Inferior parietal cortex (tissue), 1 donor: ENCODE results near the gene SLC26A11.
"Not testable (repeated sequence)": the region's sequence is repeated elsewhere in the genome, so short reads cannot be mapped to it uniquely, and the experiment has no call there.

ENCODE experiments used
- DNase-seq: peaks from one replicate; pipeline ENCODE4 v3.0.0-alpha.2; 2016; ENCODE audit errors: extremely low spot score

The SLC26A11 gene

DNA sequence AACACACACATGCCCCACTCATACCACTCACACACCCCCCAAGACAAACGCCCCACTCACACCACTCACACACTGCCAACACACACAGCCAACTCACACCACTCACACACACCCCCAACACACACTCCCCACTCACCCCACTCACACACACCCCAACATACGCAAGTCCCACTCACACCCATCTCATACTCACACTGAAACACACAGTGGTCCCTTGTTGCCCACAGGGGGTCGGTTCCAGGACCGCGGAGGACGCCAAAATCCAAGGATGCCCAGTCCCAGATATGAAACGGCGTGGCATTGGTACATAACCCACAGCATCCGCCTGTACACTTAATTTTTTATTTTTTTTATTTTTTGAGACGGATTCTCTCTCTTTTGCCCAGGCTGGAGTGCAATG lies 61.3 kb downstream of the SLC26A11 start:
- DNase-seq: no peak

DNA sequence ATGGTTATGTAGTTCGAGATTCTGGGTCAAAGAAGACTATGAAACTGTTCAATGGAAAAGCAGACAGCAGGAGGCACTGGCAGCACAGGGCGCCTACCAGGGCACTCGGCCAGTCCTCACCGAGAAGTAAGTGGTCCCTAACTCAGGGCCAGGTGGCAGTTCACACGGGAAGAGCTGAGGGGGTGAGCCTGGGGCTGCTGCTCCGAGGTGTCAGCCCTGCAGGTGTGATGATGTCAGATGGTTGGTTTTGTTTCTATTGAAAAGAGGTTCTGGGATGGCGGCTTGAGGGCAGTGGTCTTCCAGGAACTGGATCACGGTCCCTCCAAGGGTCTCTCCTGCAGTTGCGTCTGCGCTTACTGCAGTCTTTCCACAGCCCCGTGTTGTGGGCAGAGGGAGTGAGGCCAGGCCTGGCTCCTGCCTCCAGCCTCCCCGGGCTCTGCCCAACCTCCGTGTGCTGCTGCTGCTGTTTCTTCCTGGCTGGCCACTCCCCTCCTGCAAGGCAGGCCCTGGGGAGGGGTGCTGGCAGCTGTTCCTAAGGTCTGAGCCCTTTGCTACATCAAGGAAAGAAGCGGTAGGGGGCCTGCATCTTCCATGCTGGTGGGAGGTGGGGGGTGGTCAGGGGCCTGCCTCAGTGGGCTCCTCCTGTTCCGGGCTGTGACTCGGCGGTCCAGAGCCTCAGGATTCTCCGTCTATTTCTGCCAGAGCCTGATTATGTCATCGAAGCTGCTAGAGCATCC lies 63.1 kb downstream of the SLC26A11 start:
- no peak for DNase-seq

DNA sequence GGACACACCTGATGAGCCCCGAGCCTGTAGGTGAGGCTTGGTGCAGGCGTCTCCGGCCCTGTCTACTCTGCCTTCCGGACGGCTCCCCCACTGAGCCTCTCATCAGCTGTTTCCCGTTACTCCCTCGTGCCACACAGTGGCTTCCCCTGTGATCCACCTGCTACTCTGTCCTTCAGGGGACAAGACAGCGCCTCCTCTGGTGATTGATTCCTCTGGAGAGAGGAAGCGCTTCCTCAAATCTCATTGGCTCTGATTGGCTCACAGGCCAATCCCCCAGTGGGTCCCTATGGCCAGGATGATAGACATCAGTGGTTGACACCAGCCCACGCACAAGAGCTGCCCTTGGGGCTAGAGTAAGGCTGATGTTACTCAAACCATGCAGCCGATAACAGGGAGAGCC lies 64.4 kb downstream of the SLC26A11 start:
- DNase-seq: no peak

DNA sequence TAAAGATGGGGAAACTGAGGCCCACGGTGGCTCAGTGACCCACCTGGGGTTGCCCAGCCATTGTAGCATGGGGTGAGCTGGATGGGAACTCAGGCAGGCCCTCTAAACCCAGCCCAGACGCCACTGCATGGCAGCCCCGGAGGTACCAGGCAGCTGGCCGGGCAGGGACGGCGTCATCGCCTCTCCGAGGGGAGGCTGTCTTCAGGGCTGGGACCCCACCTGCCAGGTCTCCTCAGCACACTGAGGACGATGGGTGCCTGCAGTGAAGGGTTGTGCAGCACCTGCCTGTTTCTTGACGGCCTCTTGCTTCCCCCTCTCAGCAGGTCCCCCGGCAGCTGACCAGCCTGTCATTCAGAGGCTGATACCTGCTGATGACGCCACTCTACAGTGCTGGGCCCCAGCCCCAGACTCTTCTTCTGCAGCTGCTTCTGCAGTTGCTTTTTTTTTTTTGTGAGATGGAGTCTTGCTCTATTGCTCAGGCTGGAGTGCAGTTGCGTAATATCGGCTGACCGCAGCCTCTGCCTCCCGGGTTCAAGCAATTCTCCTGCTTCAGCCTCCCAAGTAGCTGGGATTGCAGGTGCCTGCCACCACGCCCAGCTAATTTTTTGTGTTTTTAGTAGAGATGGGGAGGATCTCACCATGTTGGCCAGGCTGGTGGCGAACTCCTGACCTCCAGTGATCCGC lies 65.2 kb downstream of the SLC26A11 start:
- DNase-seq: no peak

DNA sequence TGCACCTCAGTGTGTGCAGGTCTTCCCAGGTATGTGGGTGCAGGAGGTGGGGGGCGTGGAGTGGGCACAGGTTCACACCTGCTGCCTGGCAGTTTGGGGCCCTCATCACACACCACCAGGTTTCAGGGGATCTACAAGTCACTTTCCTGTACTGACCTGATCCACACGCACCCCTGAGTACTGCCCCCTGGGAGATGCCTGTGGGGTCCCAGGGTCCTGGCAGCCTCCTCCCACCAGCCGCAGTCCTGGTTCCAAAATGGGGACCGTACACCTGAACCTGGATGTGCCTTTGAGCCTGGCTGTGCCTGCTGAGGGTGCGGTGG lies 66.4 kb downstream of the SLC26A11 start:
- DNase-seq: no peak

DNA sequence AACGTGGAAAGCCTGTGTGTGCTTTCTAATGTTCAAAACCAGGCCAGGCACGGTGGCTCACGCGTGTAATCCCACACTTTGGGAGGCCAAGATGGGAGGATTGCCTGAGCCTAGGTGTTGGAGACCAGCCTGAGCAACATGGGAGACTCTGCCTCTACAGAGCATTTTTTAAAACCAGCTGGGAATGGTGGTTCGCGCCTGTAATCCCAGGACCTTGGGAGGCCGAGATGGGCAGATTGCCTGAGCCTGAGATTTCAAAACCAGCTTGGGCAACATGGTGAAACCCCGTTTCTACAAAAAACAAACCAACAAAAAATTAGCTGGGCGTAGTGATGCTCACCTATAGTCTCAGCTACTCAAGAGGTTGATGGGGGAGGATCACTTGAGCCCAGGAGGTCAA lies 66.8 kb downstream of the SLC26A11 start:
- no peak for DNase-seq

DNA sequence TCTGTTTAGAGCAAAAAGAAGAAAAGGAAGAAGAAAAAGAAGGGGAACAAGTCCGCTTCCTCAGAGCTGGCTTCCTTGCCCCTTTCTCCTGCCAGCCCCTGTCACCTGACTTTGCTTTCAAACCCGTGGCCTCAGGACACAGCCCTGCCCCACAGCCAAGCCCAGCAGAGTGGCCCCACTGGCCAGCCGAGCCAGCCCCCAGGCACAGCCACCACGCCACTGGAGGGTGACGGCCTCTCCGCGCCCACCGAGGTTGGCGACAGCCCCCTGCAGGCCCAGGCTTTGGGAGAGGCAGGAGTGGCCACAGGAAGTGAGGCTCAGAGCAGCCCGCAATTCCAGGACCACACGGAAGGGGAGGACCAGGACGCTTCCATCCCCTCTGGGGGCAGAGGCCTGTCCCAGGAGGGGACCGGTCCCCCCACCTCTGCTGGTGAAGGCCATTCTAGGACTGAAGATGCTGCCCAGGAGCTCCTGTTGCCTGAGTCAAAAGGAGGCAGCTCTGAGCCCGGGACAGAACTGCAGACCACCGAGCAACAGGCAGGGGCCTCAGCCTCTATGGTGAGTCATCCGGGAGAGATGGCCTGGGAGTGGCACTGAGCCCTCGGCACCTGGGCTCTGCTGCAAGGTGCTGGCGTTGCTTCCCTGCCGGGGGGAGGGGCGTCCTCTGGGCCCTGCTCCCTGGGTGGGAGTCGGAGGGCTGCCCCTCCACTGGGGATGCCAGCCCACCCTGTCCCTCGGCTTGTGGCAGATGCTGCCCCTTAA lies 67.8 kb downstream of the SLC26A11 start:
- no peak for DNase-seq

DNA sequence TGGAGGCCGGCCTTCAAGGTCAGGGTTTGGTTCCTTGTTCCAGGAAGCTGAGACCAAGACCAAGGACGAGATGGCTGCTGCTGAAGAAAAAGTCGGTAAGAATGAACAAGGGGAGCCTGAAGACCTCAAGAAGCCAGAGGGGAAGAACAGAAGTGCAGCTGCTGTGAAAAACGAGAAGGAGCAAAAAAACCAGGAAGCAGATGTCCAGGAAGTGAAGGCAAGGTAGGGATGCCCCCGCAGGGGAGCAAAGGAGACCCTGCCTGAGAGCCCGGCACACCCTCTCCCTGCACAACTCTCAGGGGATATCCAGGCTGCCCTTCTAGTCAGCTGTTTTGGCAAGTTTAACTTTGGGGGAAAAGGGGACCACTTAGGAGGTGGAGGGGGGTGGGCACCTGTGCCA lies 69.4 kb downstream of the SLC26A11 start:
- DNase-seq: no peak

DNA sequence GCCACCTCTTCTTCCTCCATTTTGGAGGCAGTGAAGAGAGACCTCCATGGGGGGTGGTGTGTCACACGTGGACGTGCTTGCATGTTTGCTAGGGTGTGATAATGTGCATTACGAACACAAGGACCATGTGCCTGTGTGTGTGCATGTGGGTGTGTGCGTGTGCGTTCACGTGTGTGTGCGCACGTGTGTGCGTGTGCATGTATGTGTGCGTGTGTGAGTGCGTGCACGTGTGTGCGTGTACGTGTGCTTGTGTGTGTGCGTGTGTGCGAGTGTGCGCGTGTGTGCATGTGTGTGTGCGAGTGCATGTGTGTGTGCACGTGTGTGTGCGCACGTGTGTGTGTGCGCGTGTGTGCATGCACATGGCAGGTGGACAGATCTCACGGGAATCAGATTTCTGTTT lies 69.9 kb downstream of the SLC26A11 start:
- DNase-seq: no peak

DNA sequence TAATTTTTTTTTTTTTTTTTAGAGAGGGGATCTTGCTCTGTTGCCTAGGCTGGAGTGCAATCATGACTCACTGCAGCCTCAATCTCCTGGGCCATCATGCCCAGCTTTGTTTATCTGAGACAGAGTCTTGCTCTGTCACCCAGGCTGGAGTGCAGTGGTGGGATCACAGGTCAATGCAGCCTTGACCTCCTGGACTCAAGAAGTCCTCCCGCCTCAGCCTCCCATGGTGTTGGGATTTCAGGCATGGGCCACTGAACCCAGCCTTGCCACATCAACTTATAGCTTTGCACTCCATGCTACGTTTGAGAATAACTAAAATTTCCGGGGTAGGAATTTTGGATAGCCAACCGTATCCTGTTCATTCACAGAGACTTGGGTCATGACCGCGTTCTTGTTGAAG lies 71.0 kb downstream of the SLC26A11 start:
- DNase-seq: no peak

DNA sequence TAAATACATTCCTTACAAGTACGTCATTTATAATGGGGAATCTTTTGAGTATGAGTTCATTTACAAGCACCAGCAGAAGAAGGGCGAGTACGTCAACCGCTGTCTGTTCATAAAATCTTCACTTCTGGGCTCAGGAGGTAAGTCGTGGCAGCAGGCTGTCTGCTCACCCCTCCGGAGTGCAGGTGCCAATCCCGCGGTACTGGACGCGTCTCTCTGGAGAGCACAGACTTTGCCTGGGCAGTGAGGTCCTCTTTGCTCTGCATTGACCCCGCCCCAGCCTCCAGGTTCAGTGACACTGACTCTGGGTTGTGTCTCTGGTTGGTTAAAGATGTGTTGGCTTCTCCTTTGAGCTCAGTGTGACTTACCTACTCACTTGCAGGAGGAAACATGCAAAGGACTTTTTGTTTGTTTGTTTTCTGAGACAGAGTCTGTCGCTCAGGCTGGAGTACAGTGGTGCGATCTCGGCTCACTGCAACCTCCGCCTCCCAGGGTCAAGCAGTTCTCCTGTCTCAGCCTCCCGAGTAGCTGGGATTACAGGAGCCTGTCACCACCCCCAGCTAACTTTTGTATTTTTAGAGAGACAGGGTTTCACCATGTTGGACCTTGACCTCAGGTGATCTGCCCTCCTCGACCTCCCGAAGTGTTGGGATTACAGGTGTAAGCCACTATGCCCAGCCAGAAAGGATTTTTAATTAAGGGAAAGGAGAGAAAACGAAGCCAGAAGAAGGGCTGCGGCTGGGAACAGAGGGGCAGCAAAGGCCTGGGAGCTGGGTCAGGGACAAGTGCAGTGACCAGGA lies 71.7 kb downstream of the SLC26A11 start:
- DNase-seq: no peak

DNA sequence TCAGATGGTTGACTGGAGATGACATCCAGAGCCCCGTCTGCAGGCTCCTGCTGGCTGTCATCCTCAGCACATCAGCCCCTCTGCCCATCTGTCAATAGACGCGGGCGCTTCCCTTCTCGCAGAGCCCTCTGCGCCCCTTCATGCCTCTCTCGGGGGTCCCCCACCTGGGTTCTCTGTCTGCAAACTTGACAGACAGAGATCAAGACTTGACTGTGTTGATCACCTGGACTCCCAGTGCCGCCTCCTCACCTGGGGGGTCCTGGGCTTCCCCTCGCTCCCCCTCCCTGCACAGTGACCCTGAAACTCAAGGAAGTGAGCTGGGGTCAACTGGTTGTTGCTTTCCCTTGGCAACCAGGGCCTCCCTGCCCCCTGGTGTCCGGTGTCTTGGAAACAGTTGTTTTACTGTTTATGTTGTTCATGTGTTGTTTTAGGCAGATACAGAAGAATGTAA lies 72.3 kb downstream of the SLC26A11 start:
- DNase-seq: no peak

DNA sequence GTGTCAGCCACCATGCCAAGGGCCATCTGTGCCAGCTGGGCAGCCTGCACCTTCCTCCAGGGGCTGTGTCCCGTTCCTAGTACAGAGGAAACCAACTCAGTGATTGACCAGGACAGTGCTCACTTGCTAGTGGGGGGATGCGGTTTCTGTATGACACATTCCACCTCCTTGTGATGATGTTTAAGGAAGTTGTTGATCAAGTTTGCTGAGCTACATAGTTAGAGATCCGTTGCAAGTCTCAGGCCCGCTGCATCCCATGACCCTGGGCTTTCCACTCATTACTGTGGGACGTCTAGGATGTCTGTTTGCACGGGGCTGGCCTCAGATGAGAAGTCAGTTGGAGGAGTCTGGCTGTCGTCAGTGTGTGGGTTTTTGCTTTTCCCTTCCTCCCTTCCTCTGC lies 74.0 kb downstream of the SLC26A11 start:
- DNase-seq: no peak

DNA sequence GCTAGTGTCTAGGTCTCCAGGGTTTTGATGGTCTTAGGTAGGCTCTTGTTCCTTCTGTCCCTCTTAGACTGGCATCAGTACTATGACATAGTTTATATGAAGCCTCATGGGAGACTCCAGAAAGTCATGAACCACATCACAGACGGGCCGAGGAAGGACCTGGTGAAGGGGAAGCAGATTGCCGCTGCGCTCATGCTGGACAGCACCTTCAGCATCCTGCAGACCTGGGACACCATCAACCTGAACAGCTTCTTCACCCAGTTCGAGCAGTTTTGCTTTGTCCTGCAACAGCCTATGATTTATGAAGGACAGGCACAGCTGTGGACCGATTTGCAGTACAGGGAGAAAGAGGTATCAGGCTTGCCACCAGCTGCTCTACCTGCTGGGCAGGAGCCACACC lies 74.4 kb downstream of the SLC26A11 start:
- DNase-seq: no peak

DNA sequence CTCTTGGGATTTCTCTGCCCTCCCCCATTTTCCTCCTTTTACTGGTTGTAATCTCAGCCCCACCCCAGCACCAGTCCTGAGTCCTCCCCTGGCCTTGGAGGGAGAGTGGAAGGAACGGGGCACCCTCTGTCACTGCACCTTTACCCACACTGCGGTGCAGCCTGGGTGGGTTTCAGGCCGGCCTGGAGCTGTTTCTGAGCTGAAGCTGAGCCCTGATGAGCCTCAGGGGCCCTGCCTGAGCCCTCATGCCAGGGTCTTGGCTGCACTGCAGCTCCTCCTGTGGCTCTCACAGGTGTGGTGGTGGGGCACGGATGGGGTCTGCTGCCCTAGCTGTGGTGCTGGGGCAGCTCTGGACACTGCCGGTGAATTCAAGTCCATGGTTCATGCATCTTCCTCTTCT lies 74.9 kb downstream of the SLC26A11 start:
- DNase-seq: no peak

DNA sequence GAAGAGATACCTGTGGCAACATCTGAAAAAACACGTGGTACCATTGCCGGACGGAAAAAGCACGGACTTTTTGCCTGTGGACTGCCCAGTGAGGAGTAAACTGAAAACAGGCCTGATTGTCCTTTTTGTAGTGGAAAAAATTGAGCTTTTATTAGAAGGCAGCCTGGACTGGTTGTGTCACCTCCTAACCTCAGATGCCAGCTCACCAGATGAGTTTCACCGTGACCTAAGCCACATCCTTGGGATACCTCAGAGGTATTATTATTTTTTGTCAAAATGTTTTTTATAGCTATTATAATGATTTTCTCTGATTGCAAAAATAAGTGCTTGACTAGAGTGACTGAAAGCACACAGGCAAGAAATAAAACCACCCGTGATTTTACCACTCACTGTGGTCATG lies 75.3 kb downstream of the SLC26A11 start:
- DNase-seq: no peak

DNA sequence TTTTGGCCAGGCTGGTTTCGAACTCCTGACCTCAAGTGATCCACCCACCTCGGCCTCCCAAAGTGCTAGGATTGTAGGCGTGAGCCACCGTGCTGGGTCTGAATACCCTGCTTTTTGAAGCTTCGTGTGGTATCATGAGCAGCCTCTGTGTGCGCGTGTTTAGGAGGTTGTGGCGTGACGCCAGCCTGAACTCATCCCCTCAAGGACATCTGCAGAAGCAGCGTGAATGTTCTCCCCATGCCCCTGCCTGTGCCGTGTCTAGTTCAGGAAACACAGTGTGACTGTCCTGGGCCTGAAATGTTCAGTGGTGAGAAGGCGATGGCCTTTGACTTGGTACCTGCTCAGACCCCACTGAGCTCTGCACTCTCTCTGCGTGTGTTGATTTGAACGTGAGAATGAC lies 76.0 kb downstream of the SLC26A11 start:
- DNase-seq: no peak

DNA sequence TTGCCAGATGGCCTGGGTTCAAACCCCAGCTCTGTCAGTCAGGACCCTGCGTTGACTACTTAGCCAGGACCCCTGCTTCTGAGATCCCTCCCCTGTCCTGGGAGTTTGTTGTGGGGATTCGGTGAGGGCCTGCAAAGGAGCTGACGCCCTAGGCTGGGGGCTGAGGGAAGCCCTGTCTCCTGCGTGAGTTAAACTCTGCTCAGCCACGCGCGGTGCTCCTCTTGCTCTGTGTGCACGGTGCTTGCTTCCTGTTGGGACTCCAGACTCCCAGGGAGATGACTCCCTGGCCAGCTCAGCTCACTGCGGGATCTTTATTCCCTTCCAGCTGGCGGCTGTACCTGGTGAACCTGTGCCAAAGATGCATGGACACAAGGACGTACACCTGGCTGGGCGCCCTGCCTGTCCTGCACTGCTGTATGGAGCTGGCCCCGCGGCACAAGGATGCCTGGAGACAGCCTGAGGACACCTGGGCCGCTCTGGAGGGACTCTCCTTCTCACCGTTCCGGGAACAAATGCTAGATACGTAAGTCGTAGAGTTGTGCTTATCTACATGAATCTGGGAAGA lies 77.9 kb downstream of the SLC26A11 start:
- no peak for DNase-seq

DNA sequence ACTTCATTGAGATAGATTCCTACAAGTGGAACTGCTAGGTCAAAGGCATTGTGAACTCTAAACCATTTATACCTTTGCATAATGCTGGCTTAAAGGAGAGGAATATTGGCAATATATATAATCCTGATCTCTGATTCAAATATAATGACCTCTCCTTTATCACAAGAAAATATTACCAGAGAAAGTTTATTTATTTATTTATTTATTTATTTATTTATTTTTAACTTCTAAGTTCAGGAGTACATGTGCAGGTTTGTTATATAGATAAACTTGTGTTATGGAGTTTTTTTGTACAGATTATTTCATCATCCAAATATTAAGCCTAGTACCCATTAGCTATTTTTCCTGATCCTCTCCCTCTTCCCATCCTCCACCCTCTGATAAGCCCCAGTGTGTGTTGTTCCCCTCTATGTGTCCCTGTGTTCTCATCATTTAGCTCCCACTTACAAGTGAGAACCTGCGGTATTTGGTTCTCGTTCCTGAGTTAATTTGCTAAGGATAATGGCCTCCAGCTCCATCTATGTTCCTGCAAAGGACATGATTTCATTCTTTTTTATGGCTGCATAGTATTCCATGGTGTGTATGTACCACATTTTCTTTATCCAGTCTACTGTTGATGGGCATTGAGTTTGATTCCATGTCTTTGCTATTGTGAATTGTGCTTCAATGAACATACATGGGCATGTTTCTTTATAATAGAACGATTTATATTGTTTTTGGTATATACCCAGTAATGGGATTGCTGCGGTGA lies 79.3 kb downstream of the SLC26A11 start:
- DNase-seq: not testable (repeated sequence)

DNA sequence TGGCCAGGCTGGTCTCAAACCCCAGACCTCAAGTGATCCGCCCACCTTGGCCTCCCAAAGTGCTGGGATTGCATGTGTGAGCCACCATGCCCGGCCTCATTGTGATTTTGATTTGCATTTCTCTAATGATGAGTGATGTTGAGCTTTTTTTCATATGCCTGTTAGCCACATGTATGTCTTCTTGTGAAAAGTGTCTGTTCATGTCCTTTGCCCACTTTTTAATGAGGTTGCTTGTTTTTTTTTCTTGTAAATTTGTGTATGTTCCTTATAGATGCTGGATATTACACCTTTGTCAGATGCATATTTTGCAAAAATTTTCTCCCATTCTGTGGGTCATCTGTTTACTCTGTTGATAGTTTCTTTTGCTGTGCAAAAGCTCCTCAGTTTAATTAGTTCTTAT lies 80.5 kb downstream of the SLC26A11 start:
- not testable (repeated sequence) for DNase-seq
